Nephron progenitor cell (in vitro differentiated cells): ENCODE data around the gene PPP1R14B.

Source experiments
- DNase-seq: peaks from one replicate; pipeline ENCODE4 v3.0.0; 2021
- H3K27ac Mint-ChIP-seq: 2 replicates; pipeline ENCODE4 v1.8.0; 2021; ENCODE audit warnings: mild to moderate bottlenecking, moderate library complexity, mixed read lengths
- H3K27me3 Mint-ChIP-seq: 2 replicates; pipeline ENCODE4 v1.8.0; 2021; ENCODE audit warnings: mild to moderate bottlenecking, low read depth, mixed read lengths; ENCODE audit not compliant: poor library complexity
- H3K36me3 Mint-ChIP-seq: 2 replicates; pipeline ENCODE4 v1.8.0; 2021; ENCODE audit warnings: low read depth, mixed read lengths
- H3K4me1 Mint-ChIP-seq: 2 replicates; pipeline ENCODE4 v1.8.0; 2021; ENCODE audit warnings: mixed read lengths
- H3K4me3 Mint-ChIP-seq: 2 replicates; pipeline ENCODE4 v1.8.0; 2021; ENCODE audit warnings: mild to moderate bottlenecking, moderate library complexity, mixed read lengths
- H3K9me3 Mint-ChIP-seq: 2 replicates; pipeline ENCODE4 v1.8.0; 2021; ENCODE audit warnings: mild to moderate bottlenecking, moderate library complexity, mixed read lengths
- CTCF ChIP-seq: fragments of 200-600 bp; sonication (generic); IDR thresholded peaks from 2 replicates; pipeline ENCODE4 v1.5.0; 2021; ENCODE audit warnings: antibody characterized with exemption

The PPP1R14B gene

GRCh38 chr11:64275031-64275800 lies 28.5 kb upstream of the PPP1R14B start:
- no peak for DNase-seq
- no peaks in the 10 kb centered on the region for H3K36me3 Mint-ChIP-seq
- TF ChIP-seq CTCF = no peak
- H3K4me3 Mint-ChIP-seq = no peak overlapping the region
- H3K27me3 Mint-ChIP-seq = no peaks in the 10 kb centered on the region
- no peaks in the 10 kb centered on the region for H3K9me3 Mint-ChIP-seq
- peak overlapping the region; percentile 22 for H3K27ac Mint-ChIP-seq
- H3K4me1 Mint-ChIP-seq = peaks cover 16% of the 10 kb centered on the region

- peaks cover 34% of the 10 kb centered on the region for H3K4me1 Mint-ChIP-seq
- H3K27ac Mint-ChIP-seq = peak overlapping the region; percentile 100
- H3K36me3 Mint-ChIP-seq = no peaks in the 10 kb centered on the region
- H3K4me3 Mint-ChIP-seq = peak overlapping the region; percentile 97
- TF ChIP-seq CTCF = no peak
- peak; percentile 97 for DNase-seq
- no peaks in the 10 kb centered on the region for H3K27me3 Mint-ChIP-seq
- H3K9me3 Mint-ChIP-seq = no peaks in the 10 kb centered on the region
Measured at GRCh38 chr11:64269540-64270220, 22.9 kb upstream of the PPP1R14B start.

GRCh38 chr11:64268893-64269539 lies 22.3 kb upstream of the PPP1R14B start:
- H3K4me3 Mint-ChIP-seq = peak overlapping the region; percentile 97
- peaks cover 40% of the 10 kb centered on the region for H3K4me1 Mint-ChIP-seq
- DNase-seq = peak; percentile 46
- peak overlapping the region; percentile 98 for H3K27ac Mint-ChIP-seq
- TF ChIP-seq CTCF = no peak
- H3K27me3 Mint-ChIP-seq = no peaks in the 10 kb centered on the region
- H3K9me3 Mint-ChIP-seq = no peaks in the 10 kb centered on the region
- H3K36me3 Mint-ChIP-seq = no peaks in the 10 kb centered on the region

- peak overlapping the region; percentile 97 for H3K4me3 Mint-ChIP-seq
- no peak for TF ChIP-seq CTCF
- H3K36me3 Mint-ChIP-seq = peaks cover under 1% of the 10 kb centered on the region
- no peaks in the 10 kb centered on the region for H3K27me3 Mint-ChIP-seq
- peak overlapping the region; percentile 98 for H3K27ac Mint-ChIP-seq
- DNase-seq = no peak
- H3K4me1 Mint-ChIP-seq = peaks cover 47% of the 10 kb centered on the region
- no peaks in the 10 kb centered on the region for H3K9me3 Mint-ChIP-seq
Measured at GRCh38 chr11:64268025-64268892, 21.5 kb upstream of the PPP1R14B start.

GRCh38 chr11:64267207-64267945 lies 20.6 kb upstream of the PPP1R14B start:
- Mint-ChIP-seq H3K27ac (peak overlapping the region; percentile 68), H3K4me1 (peaks cover 50% of the 10 kb centered on the region), H3K9me3 (no peaks in the 10 kb centered on the region), H3K27me3 (no peaks in the 10 kb centered on the region), H3K4me3 (no peak overlapping the region), H3K36me3 (peaks cover 5% of the 10 kb centered on the region)
- no peak for TF ChIP-seq CTCF
- no peak for DNase-seq
